NCI-H1436 treated with DMSO at 0.1 percent for 48 hours (cell line): Measurements from ENCODE around the gene OPCML.

Experiments used
- DNase-seq: peaks from one replicate; lab custom pipeline; 2025; lab: John Stamatoyannopoulos, UW

OPCML gene

GRCh38 chr11:133228471-133229329, 303.6 kb downstream of the OPCML start:
- DNase-seq: no peak

- DNase-seq: no peak
Measured at GRCh38 chr11:133227632-133228111, 304.6 kb downstream of the OPCML start.

GRCh38 chr11:133224271-133224670, 308.0 kb downstream of the OPCML start:
- DNase-seq: no peak

GRCh38 chr11:133222425-133223330, 309.6 kb downstream of the OPCML start:
- no peak for DNase-seq

- DNase-seq: no peak
Measured at GRCh38 chr11:133219543-133219942, 312.8 kb downstream of the OPCML start.

- no peak for DNase-seq
Measured at GRCh38 chr11:133216813-133217212, 315.5 kb downstream of the OPCML start.

- DNase-seq: no peak
Measured at GRCh38 chr11:133215596-133216230, 316.6 kb downstream of the OPCML start.

- no peak for DNase-seq
Measured at GRCh38 chr11:133214646-133215045, 317.7 kb downstream of the OPCML start.

- no peak for DNase-seq
Measured at GRCh38 chr11:133212201-133212600, 320.1 kb downstream of the OPCML start.

- DNase-seq: no peak
Measured at GRCh38 chr11:133207995-133208394, 324.3 kb downstream of the OPCML start.

GRCh38 chr11:133206313-133207005, 325.8 kb downstream of the OPCML start:
- DNase-seq: no peak

- no peak for DNase-seq
Measured at GRCh38 chr11:133204158-133204557, 328.1 kb downstream of the OPCML start.

- no peak for DNase-seq
Measured at GRCh38 chr11:133202816-133203215, 329.5 kb downstream of the OPCML start.

- DNase-seq: no peak
Measured at GRCh38 chr11:133198438-133198837, 333.9 kb downstream of the OPCML start.

- DNase-seq: no peak
Measured at GRCh38 chr11:133197425-133197824, 334.9 kb downstream of the OPCML start.

- no peak for DNase-seq
Measured at GRCh38 chr11:133191931-133192330, 340.4 kb downstream of the OPCML start.

GRCh38 chr11:133181667-133182066, 350.6 kb downstream of the OPCML start:
- no peak for DNase-seq

- DNase-seq: no peak
Measured at GRCh38 chr11:133181066-133181465, 351.2 kb downstream of the OPCML start.

- DNase-seq: no peak
Measured at GRCh38 chr11:133180201-133180600, 352.1 kb downstream of the OPCML start.

GRCh38 chr11:133176748-133177147, 355.6 kb downstream of the OPCML start:
- DNase-seq: no peak

- DNase-seq: no peak
Measured at GRCh38 chr11:133175103-133175502, 357.2 kb downstream of the OPCML start.
